Skeletal muscle tissue (tissue), 4 donors: ENCODE data around the gene MEIS2. TPM values are rescaled to one million over a fixed set of nuclear protein-coding genes. Genes with fewer than 3 reads are reported as not detected.

Experiments used
- H3K27ac ChIP-seq: one replicate; pipeline ENCODE4 v1.7.0; 2013; ENCODE audit warnings: mild to moderate bottlenecking, low read depth, low read length, inconsistent platforms
- H3K27me3 ChIP-seq, 3 donors: one replicate each; pipeline ENCODE4 v1.7.0; 2013; ENCODE audit warnings: low read length in 3 of 3; ENCODE audit not compliant: control insufficient read depth in 3 of 3, insufficient read depth in 3 of 3
- H3K36me3 ChIP-seq, 3 donors: one replicate each; pipeline ENCODE4 v1.7.0; 2013; ENCODE audit warnings: low read length in 3 of 3; ENCODE audit not compliant: control insufficient read depth in 3 of 3, insufficient read depth in 3 of 3
- H3K4me1 ChIP-seq, 3 donors: one replicate each; pipeline ENCODE4 v1.7.0; 2013; ENCODE audit warnings: low read length in 3 of 3, mild to moderate bottlenecking in 3 of 3; ENCODE audit not compliant: control insufficient read depth in 3 of 3, insufficient read depth in 3 of 3
- H3K4me3 ChIP-seq, 3 donors: one replicate each; pipeline ENCODE4 v1.7.0; 2013; ENCODE audit warnings: low read length in 3 of 3
- H3K9ac ChIP-seq, 3 donors: one replicate each; pipeline ENCODE4 v1.7.0; 2013; ENCODE audit warnings: low read length in 3 of 3, mild to moderate bottlenecking in 3 of 3, moderate library complexity in 2 of 3, low read depth in 1 of 3
- H3K9me3 ChIP-seq, 3 donors: one replicate each; pipeline ENCODE4 v1.7.0; 2013; ENCODE audit warnings: low read length in 3 of 3; ENCODE audit not compliant: control insufficient read depth in 3 of 3
- total RNA-seq: library from RNA; depleted of rRNA; stranded (reverse); fragments of >200 nt; gene quantifications from one replicate; pipeline ENCODE4 v1.2.3, GENCODE V29; 2014
- donor health status: Osteomylitis.

Gene MEIS2
- total RNA-seq, 1 donor from 2014 or later: 4.2 TPM

DNA sequence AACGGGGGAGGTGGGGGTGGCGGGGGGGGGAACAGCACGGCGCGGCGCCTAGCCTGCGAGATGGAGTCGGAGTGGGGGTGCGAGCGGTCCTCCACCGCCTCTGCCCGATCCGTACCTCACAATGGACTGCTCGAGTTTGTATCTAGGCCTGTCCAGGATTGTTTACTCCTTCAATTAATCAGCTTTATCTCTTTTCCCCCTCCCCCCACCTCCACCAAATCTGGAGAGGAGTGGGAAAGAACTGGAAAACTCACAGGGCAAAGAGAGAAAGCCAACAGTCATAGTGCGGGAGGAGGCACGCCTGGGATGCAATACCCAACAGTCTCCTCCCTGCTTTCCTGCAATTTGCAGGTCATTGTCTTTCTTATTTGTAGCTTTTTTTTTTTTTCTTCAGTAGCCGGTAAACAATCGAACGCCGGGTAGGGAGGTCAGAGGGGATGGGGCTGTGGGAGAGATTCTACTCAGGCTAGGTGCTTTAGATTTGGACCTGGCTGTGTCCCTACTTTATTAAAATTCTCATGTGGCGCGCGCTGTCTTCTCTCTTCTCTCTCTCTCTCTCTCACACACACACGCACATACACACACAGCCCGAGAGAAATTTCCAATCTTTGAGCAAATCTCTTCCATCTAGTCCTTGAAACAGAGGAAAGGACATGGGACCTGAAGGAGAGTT, 6.9 kb upstream of the MEIS2 start:
- no peak overlapping the region for H3K9ac ChIP-seq
- no peak overlapping the region for H3K27ac ChIP-seq
- peaks cover 0 to 2% (median 0%) of the 10 kb centered on the region in 3 donors for H3K9me3 ChIP-seq
- no peaks in the 10 kb centered on the region for H3K36me3 ChIP-seq
- no peak overlapping the region for H3K4me3 ChIP-seq
- H3K4me1 ChIP-seq: peaks cover 5 to 12% (median 8%) of the 10 kb centered on the region in 3 donors
- peaks cover 78 to 95% (median 93%) of the 10 kb centered on the region in 3 donors for H3K27me3 ChIP-seq

GRCh38 chr15:37106490-37107001, 6.2 kb upstream of the MEIS2 start:
- Histone ChIP-seq H3K4me1 (peaks cover 8 to 15% (median 11%) of the 10 kb centered on the region in 3 donors), H3K9ac (no peak overlapping the region), H3K36me3 (no peaks in the 10 kb centered on the region), H3K27me3 (peaks cover 81 to 93% (median 92%) of the 10 kb centered on the region in 3 donors), H3K9me3 (peaks cover 0 to 2% (median 0%) of the 10 kb centered on the region in 3 donors), H3K27ac (no peak overlapping the region), H3K4me3 (no peak overlapping the region)

GRCh38 chr15:37105889-37106288, 5.5 kb upstream of the MEIS2 start:
- H3K9ac ChIP-seq: no peak overlapping the region
- peaks cover 0 to 2% (median 0%) of the 10 kb centered on the region in 3 donors for H3K9me3 ChIP-seq
- H3K4me1 ChIP-seq: peaks cover 13 to 16% (median 13%) of the 10 kb centered on the region in 3 donors
- H3K4me3 ChIP-seq: no peak overlapping the region
- H3K27me3 ChIP-seq: peaks cover 81 to 93% (median 93%) of the 10 kb centered on the region in 3 donors
- H3K27ac ChIP-seq: no peak overlapping the region
- H3K36me3 ChIP-seq: no peaks in the 10 kb centered on the region

- H3K36me3 ChIP-seq: no peaks in the 10 kb centered on the region
- peaks cover 80 to 91% (median 88%) of the 10 kb centered on the region in 3 donors for H3K27me3 ChIP-seq
- H3K9ac ChIP-seq: no peak overlapping the region
- H3K9me3 ChIP-seq: peaks cover 0 to 2% (median 0%) of the 10 kb centered on the region in 3 donors
- peaks cover 7 to 15% (median 8%) of the 10 kb centered on the region in 3 donors for H3K4me1 ChIP-seq
- H3K27ac ChIP-seq: no peak overlapping the region
- no peak overlapping the region for H3K4me3 ChIP-seq
Measured at GRCh38 chr15:37105029-37105428, 4.7 kb upstream of the MEIS2 start.

DNA sequence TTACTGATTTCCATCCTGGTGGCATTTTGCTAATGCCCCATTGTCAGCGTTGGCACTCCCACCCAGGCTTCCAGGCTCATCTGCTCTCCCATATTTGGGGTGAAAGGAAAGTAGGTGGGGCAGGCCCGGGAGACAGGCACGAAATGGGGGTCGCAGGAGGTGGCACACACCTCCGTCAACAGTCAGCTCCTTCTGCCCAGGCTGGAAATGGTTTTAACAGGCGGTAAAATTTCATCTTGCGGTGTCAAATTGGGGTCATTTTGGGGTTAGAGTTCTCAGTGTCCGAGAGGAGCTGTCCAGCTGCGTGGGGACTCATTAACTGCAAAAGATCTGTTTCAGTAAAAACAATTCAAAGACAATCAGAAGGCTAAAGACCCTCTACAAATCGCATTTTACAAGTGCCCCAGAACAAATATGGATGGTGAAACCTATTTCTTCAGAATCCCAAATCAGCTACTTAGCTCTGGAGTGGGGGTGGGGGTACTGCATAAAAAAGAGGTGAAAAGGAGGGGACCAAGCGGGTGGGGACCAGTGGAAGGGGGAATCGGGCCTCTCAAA, 4.2 kb upstream of the MEIS2 start:
- H3K4me1 ChIP-seq: peaks cover 6 to 17% (median 11%) of the 10 kb centered on the region in 3 donors
- H3K9me3 ChIP-seq: peaks cover 0 to 2% (median 0%) of the 10 kb centered on the region in 3 donors
- no peak overlapping the region for H3K9ac ChIP-seq
- H3K27ac ChIP-seq: no peak overlapping the region
- H3K27me3 ChIP-seq: peaks cover 82 to 88% (median 87%) of the 10 kb centered on the region in 3 donors
- H3K36me3 ChIP-seq: no peaks in the 10 kb centered on the region
- H3K4me3 ChIP-seq: no peak overlapping the region

- H3K4me3 ChIP-seq: no peak overlapping the region
- no peak overlapping the region for H3K27ac ChIP-seq
- peaks cover 81 to 87% (median 84%) of the 10 kb centered on the region in 3 donors for H3K27me3 ChIP-seq
- H3K9me3 ChIP-seq: no peaks in the 10 kb centered on the region
- H3K4me1 ChIP-seq: peaks cover 11 to 22% (median 17%) of the 10 kb centered on the region in 3 donors
- H3K9ac ChIP-seq: no peak overlapping the region
- H3K36me3 ChIP-seq: no peaks in the 10 kb centered on the region
Measured at GRCh38 chr15:37103475-37104423, 3.4 kb upstream of the MEIS2 start.

DNA sequence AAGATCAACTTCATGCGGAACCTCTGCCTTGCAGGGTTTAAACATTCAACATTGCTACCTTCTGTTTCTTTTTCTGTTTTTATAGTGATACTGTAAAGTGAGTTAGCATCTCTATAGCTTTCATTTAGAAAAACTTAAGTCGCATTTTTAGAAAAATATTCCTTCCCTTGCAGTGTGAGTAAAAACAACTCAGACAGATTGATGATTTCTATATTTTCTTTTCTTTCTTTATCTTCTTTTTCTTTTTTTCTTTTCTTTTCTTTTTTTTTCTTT, 2.8 kb upstream of the MEIS2 start:
- no peak overlapping the region for H3K27ac ChIP-seq
- H3K9ac ChIP-seq: no peak overlapping the region
- no peak overlapping the region for H3K4me3 ChIP-seq

GRCh38 chr15:37102305-37103162, 2.2 kb upstream of the MEIS2 start:
- Histone ChIP-seq H3K9me3 (no peaks in the 10 kb centered on the region), H3K27me3 (peaks cover 76 to 87% (median 78%) of the 10 kb centered on the region in 3 donors), H3K9ac (peak overlapping the region in 1 of 3 donors; percentile 3), H3K27ac (no peak overlapping the region), H3K36me3 (no peaks in the 10 kb centered on the region), H3K4me1 (peaks cover 15 to 28% (median 17%) of the 10 kb centered on the region in 3 donors), H3K4me3 (peak overlapping the region; percentile 33 to 56 (median 45))

More for the DNA sequence above, 2.8 kb upstream of the MEIS2 start:
- H3K4me1 ChIP-seq: peaks cover 11 to 22% (median 17%) of the 10 kb centered on the region in 3 donors
- H3K36me3 ChIP-seq: no peaks in the 10 kb centered on the region
- no peaks in the 10 kb centered on the region for H3K9me3 ChIP-seq
- peaks cover 76 to 87% (median 78%) of the 10 kb centered on the region in 3 donors for H3K27me3 ChIP-seq

DNA sequence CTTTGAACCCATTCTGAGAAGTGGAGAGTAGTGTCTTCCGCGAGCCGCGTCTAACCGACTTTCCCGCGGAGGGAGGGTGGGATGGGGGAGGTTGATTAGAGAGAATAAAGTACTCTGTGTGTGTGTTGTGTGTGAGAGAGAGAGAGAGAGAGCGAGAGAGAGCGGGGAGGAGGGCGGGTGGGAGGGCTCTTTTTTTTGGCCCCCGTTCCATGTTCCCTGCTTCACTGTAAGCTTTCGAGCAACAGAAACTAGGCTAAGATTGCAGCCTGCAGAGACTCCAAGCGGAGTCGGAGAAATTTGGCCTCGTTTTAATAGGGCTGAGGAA, 1.6 kb upstream of the MEIS2 start:
- Histone ChIP-seq H3K4me3 (peak overlapping the region; percentile 76 to 78 (median 76)), H3K4me1 (peaks cover 16 to 30% (median 17%) of the 10 kb centered on the region in 3 donors), H3K36me3 (no peaks in the 10 kb centered on the region), H3K9me3 (no peaks in the 10 kb centered on the region), H3K27ac (no peak overlapping the region), H3K27me3 (peaks cover 77 to 87% (median 78%) of the 10 kb centered on the region in 3 donors), H3K9ac (peak overlapping the region in 1 of 3 donors; percentile 78)
